ENCODE results near the gene FAM187B.
"Not testable (repeated sequence)": the region's sequence is repeated elsewhere in the genome, so short reads cannot be mapped to it uniquely, and the experiment has no call there.

FAM187B gene

DNA sequence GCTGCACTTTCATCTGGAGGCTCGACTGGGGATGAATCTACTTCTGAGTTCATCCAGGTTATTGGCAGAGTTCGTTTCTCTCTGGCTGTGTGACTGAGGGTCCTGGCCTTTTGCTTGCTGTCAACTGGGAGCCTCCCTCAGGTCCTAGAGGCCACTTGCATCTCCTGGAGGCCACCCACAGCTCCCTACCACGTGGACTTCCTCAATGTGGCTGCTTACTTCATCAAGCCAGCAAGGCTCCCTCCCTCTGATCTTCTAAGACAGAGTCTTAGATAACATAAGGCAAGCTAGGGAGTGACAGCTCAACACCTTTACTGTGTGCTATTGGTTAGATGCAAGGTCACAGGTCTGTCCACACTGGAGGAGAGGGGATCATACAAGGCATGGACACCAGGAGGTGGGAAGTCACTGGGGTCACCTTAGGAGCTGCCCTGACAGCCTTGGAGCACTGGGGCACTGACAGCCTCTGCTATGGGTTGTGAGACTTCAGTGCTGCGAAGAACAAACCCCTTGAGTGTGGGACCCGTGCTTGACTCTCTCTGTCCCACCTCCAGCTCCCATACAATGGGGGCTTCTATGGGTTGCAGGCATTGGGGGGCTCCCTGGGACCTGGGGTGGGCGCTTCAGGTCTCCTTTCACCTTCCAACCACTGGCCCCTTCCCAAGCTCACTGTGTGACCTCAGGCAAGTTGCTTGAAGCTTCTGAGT is 5.3 kb downstream of the FAM187B start:
- TF ChIP-seq, protein P1, sequence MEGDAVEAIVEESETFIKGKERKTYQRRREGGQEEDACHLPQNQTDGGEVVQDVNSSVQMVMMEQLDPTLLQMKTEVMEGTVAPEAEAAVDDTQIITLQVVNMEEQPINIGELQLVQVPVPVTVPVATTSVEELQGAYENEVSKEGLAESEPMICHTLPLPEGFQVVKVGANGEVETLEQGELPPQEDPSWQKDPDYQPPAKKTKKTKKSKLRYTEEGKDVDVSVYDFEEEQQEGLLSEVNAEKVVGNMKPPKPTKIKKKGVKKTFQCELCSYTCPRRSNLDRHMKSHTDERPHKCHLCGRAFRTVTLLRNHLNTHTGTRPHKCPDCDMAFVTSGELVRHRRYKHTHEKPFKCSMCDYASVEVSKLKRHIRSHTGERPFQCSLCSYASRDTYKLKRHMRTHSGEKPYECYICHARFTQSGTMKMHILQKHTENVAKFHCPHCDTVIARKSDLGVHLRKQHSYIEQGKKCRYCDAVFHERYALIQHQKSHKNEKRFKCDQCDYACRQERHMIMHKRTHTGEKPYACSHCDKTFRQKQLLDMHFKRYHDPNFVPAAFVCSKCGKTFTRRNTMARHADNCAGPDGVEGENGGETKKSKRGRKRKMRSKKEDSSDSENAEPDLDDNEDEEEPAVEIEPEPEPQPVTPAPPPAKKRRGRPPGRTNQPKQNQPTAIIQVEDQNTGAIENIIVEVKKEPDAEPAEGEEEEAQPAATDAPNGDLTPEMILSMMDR (IDR thresholded peaks at IDR 0.05; ENCODE audit: low read depth, low read length, missing control alignments): no peak
- DNase-seq (ENCODE audit: low read depth): no peak

GRCh38 chr19:35222373-35223015 is 6.0 kb downstream of the FAM187B start:
- DNase-seq (ENCODE audit: low read depth): no peak
- TF ChIP-seq, protein P1 (IDR thresholded peaks at IDR 0.05; ENCODE audit: low read depth, low read length, missing control alignments): no peak
- H3K4me3 ChIP-seq (ENCODE audit: low read depth, low read length): no peak overlapping the region

More for the DNA sequence above, 5.3 kb downstream of the FAM187B start:
- no peak overlapping the region for H3K4me3 ChIP-seq (ENCODE audit: low read depth, low read length)

DNA sequence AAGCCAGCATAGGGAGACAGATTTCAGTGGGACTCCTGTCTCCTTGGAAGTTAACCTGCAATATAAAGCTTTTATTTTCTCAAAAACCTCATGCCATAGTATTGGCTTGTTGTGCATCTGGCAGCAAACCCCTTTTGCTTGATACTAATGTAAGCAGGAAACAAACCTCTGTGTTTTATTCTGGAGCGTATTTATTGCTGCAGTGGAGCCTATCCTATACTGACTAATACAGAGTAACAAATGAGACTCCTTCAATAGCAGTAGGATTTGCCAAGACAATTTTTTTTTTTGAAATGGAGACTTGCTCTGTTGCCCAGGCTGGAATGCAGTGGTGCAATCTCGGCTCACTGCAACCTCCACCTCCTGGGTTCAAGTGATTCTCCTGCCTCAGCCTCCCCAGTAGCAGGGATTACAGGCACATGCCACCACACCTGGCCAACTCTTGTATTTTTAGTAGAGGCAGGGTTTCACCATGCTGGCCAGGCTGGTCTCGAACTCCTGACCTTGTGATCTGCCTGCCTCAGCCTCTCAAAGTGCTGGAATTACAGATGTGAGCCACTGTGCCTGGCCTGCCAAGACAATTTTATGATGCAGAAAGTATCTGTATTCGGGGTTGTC is 7.5 kb downstream of the FAM187B start:
- DNase-seq (ENCODE audit: low read depth): not testable (repeated sequence)

GRCh38 chr19:35220315-35220921 is 8.1 kb downstream of the FAM187B start:
- DNase-seq (ENCODE audit: low read depth): no peak
- TF ChIP-seq, protein P1 (IDR thresholded peaks at IDR 0.05; ENCODE audit: low read depth, low read length, missing control alignments): no peak

More for the DNA sequence above, 7.5 kb downstream of the FAM187B start:
- H3K4me3 ChIP-seq (ENCODE audit: low read depth, low read length): not testable (repeated sequence)

GRCh38 chr19:35219008-35219407 is 9.5 kb downstream of the FAM187B start:
- H3K4me3 ChIP-seq (ENCODE audit: low read depth, low read length): no peak overlapping the region
- TF ChIP-seq, protein P1 (IDR thresholded peaks at IDR 0.05; ENCODE audit: low read depth, low read length, missing control alignments): no peak
- DNase-seq (ENCODE audit: low read depth): no peak

More at GRCh38 chr19:35220315-35220921, 8.1 kb downstream of the FAM187B start:
- no peak overlapping the region for H3K4me3 ChIP-seq (ENCODE audit: low read depth, low read length)

DNA sequence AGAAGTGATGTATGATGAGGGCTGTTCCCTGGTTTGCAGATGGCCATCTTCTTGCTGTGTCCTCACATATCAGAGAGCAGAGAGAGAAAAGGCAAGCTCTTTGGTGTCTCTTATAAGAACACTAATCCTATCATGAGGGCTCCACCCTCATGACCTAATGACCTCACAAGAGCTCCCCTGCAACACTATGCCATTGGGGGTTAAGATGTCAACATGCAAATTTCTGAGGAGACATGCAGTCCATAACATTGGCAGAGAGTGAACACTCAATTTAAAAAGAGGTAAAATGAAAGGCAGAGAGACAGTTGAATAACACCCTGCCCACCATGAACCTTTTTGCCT is 10.9 kb downstream of the FAM187B start:
- DNase-seq (ENCODE audit: low read depth): no peak
- TF ChIP-seq, protein P1 (IDR thresholded peaks at IDR 0.05; ENCODE audit: low read depth, low read length, missing control alignments): no peak
- no peak overlapping the region for H3K4me3 ChIP-seq (ENCODE audit: low read depth, low read length)
